GM19328 (cell line): ENCODE measurements around the gene LSP1.
"Not testable (repeated sequence)": the region's sequence is repeated elsewhere in the genome, so short reads cannot be mapped to it uniquely, and the experiment has no call there.

Experiments used
- ATAC-seq: cut with Tn5 transposase; IDR thresholded peaks from one replicate; pipeline ENCODE4 v1.9.1; 2021; ENCODE audit warnings: mild to moderate bottlenecking, moderate library complexity; ENCODE audit not compliant: unreplicated experiment

Gene LSP1

DNA sequence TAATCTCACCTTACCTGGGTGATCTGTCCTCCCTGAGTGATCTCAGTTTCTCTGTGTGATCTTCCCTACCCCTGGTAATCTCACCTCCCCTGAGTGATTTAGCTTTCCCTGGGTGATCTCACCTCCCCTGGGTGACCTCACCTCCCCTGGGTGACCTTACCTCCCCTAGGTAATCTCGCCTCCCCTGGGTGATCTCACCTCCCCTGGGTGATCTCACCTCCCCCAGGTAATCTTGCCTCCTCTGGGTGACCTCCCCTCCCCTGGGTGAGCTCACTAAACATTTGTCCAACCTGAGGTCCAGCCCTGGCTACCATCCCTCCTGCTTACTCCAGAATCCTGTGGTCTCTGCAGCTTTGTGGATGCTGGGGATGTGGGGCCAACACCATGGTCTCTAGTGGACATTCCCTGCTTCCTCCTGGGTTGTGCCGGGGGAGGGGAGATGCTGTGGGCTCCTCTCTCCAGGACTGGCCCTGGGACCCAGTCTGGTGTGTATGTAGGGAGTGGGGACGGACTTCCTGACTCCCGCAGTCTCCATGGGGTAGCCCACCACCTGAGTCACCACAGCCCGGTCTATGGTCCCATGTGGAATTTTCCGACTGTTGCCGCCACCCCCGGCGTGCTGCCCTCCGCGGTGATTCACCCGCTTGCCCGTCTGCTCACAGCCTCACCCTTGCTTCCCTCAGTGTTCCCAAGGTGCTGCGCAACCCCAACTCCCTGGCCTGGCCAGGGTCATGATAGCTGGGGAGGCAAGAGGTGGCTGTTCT is 9.9 kb downstream of the LSP1 start:
- ATAC-seq: no peak

DNA sequence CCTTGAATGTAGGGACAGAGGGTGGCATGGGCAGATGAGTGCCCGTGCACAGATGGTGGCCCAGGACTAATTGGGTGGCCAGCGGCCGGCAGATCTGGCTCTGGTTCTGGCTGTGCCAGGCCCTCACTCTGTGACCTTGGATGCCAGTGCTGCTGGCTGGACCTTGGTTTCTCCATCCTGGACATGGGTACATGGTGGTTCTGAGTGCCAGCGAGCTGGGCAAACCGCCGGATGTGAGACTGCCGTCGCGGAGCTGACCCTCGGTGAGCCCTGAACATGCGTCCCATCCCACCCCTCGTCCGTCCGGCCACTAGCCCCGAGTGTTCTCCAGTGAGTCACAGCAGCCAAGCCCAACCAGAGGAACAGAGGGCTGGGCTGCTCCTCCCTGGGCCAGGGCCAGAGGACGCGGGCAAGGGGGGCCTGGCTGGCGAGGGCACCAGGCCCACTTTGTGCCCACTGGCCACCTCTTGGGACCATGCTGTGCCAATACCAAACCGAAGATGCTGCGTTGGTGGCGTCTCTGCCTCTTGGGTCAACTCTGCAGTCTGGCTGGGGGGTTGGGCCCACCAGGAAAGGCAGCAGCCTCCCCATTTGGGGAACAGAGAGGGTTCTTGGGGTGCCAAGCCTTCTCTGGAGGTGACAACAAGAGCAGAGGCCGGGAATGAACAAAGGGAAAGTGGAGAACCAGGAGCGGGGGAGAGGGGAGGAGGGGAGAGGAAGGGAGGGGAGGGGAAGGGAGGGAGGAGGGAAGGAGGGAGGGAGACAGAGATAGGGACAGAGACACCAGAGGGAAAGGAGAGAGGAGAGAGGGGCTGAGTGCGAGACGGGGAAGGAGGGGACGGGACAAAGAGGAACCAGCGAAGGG is 10.7 kb downstream of the LSP1 start:
- no peak for ATAC-seq

DNA sequence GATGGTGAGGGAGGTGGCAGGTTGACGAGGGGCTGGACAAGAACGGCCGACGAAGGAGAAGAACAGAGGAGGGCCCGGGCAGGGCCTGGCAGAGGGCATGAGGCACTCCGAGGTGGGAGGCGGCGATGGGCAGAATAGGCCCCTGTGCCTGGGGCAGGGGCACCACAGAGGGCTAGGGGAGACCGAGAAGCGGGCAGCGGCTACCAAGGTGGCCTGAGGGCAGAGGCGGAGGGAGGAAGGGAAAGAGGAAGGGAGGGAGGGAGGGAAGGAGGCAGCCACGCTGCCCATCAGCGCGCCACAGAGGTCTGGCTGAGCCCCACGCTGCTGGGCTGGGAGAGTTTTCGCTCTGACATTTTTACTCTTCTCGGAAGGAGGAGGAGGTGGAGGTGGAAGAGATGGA is 11.3 kb downstream of the LSP1 start:
- no peak for ATAC-seq

DNA sequence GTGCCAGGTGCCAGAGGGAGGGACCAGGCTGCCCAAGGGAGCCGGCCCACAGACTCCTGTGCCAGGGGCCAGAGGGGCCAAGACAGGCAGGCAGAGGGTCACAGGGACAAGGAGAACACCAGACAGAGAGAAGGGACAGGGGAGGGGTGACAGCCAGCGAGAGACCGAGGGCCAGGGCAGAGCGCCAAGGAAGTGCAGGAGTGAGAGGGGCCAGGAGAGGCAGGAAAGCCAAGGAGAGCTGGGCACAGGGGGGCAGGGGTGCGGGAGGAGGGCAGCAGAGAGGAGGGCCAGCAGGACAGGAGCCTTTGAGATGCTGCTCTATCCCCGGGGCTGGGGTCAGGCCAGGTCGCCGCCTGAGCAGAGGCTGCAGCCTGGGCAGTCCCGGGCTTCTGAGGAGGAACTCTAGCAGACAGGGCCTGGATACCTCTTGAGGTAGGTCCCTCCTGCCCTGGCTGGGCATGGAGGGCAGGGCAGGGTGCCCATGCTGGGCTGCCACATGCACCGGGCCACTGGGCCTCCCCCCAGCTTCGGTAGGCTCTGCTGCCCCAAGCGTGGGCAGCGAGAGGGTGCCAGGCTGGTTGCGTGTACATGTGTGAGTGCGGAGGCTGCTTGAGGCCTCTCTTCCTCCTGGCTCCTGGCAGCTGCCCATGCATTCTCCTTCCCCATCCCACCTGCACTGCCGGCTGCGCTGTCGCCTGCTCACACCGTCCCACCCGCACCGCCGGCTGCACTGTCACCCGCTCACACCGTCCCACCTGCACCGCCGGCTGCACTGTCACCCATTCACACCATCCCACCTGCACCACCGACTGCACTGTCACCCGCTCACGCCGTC is 12.2 kb downstream of the LSP1 start:
- ATAC-seq: no peak

DNA sequence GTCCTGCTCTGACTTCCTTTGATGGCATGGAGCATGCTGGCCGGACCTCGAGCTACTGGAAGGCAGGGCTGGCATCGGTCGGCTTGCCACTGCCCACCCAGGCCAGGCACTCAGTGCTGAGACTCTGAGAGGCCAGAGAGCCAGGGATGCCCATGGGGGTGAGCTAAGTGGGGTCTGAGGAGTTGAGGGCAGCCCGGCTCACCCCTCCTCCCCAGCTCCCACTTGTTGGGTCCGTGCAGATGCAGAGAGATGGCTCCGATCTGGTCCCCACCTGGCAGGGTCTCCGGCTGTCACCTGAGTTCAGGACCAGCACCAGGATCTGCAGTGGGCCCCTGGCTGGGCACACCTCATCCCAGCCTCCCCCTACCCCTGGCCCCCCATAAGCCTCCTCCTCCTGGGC is 13.3 kb downstream of the LSP1 start:
- ATAC-seq: no peak

DNA sequence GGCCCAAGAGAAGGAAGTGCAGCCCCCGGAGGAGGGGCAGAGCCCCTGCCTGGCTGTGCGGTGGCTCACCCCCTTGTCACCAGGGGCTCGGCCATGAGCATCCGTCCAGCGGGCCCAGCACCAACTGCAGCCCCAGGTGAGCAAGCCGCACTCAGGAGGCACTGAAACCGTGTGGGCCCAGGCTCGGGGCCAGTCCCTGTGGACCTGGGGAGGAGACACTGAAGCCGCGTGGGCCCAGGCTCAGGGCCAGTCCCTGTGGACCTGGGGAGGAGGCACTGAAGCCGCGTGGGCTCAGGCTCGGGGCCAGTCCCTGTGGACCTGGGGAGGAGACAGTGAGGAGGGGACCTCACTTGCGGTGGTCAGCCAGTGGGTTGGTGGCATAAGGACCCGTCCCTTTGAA is 13.9 kb downstream of the LSP1 start:
- ATAC-seq: no peak

DNA sequence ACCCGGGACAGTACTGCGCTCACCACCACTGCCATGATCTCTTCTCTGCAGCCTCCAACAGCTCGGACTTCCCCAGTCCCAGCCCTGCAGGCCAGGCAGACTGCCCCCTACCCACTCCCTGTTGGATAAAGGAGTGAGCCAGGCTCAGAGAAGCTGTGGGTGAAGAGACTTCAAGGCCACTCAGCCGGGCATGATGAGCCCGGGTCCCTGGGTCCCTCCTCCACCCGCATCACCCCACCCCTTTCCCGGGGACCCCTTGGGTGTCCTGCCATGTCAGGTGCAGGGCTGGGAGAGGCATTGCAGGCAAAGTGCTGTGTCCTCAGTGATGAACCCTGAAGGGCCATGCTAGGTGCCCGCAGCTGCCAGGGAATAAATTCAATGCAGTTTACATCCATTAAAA is 14.5 kb downstream of the LSP1 start:
- no peak for ATAC-seq

- no peak for ATAC-seq
Observed at GRCh38 chr11:1868056-1868635, 15.3 kb downstream of the LSP1 start.

DNA sequence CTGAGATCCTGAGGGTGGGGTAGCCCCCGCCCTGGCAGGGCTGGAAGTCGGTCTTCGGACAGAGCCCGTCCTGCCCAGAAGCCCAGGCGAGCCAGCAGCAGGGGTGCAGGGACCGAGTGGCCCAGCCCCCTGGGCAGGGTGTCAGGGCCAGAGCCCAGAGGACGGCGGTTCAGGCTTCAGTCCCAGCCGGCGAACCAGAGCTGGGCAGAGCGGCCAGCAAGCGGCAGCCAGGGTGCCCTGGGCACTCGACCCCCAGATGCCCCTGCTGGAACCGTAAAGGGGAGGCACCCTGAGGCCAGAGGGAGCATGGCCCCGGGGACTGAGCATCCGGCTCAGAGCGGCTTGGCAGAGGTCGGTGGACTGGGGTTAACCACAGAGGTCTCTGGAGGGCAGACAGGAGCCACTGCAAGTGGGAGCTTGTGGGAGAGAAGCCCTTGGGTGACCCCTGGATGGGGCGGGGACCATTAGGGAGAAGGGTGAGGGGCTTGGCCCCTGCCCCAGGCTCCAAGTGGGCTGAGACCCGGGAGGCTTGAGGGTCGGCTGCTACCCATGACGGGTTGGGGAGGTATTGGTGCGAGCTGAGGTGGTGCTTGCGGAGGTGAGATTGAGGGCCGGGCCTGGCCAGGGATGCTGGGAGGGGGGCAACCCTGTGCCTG is 15.9 kb downstream of the LSP1 start:
- ATAC-seq: no peak

DNA sequence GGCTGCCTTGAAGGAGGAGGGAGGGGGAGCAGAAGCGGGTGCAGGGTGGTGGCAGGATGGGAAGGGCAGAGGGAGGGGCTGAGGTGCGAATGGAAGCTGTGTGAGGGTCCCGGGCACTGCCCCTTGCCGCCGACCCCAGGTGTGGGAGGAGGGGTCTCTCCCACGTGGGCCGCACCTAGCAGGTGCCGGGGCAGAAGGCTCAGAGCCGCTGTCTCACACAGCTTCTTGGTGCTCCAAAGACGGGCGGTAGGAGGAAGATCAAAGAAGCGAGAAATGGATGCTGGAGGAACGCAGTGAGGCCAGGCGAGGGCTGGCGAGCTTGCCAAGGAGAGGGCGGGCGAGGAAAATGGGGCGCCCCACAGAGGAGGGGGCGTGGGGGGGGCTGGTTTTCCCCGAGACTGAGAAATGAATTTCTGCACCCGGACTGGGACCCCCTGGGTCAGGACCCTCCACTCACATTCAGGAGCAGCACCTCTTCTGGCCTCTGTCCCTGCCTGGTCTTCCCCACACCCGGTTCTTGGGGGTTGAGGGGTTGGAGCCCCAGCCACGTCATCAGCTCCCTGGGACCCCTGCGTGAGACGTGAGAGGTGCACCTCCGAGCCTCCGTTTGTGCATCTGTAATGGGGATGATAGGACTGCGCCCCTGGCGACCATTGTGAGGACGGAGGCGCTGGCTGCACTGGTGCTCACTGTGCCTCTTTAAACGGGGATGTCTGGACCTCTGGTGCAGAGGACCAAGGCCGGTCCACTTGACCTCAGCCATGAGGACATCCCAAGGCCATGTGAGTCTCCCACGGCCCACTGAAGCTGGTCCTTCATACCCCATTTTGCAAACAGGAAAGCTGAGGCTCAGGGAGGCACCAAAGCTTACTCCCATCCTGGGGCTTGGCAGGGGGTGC is 16.8 kb downstream of the LSP1 start:
- ATAC-seq: no peak

DNA sequence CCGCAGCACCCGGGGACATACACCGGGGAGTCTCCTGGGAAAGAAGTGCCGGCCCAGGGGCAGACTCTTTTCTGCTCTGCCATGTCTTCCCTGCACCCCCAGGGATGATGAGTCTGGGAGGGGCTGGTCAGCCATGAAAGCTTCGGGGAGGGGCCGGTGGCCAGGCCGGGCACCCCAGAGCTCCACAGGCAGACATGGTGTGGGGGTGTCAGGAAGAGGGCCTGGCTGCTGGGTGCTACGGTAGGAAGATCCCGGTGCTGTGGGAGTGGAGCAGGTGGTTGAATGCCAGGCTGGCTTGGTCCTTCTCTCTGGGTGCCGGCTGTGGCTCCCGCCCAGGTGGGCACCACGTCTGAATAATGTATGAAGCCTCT is 17.4 kb downstream of the LSP1 start:
- ATAC-seq: no peak

- no peak for ATAC-seq
Observed at GRCh38 chr11:1870721-1871466, 18.0 kb downstream of the LSP1 start.

DNA sequence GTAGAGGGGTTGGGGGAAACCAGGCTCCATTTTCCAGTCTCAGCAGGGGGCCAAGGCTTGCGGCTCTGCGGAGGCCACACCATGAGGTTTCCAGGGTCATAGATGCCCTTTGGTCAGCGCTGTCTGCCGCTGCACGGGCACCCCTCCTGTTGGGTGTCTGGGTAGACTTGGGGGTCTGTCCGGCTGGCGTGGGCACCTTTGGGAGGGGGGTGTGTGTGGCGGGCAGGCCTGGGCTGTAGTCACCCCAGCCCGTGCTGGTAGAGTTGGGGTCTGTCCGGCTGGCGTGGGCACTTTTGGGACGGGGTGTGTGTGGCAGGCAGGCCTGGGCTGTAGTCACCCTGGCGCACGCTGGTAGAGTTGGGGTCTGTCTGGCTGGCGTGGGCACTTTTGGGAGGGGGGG is 18.6 kb downstream of the LSP1 start:
- no peak for ATAC-seq

DNA sequence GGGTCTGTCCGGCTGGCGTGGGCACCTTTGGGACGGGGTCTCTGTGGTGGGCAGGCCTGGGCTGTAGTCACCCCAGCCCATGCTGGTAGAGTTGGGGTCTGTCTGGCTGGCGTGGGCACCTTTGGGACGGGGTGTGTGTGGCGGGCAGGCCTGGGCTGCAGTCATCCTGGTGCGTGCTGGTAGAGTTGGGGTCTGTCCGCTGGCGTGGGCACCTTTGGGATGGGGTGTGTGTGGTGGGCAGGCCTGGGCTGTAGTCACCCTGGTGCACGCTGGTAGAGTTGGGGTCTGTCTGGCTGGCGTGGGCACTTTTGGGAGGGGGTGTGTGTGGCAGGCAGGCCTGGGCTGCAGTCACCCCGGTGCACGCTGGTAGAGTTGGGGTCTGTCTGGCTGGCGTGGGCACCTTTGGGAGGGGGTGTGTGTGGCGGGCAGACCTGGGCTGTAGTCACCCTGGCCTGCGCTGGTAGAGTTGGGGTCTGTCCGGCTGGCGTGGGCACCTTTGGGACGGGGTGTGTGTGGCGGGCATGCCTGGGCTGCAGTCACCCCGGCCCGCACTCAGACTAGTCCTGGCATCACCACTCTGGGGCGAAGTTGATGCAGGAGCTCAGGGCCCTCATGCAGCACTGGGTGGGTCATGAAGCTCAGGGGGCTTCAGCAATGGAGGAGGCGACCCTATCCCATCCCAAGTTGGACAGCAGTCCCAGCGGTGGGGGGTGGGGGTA is 19.5 kb downstream of the LSP1 start:
- ATAC-seq: no peak

DNA sequence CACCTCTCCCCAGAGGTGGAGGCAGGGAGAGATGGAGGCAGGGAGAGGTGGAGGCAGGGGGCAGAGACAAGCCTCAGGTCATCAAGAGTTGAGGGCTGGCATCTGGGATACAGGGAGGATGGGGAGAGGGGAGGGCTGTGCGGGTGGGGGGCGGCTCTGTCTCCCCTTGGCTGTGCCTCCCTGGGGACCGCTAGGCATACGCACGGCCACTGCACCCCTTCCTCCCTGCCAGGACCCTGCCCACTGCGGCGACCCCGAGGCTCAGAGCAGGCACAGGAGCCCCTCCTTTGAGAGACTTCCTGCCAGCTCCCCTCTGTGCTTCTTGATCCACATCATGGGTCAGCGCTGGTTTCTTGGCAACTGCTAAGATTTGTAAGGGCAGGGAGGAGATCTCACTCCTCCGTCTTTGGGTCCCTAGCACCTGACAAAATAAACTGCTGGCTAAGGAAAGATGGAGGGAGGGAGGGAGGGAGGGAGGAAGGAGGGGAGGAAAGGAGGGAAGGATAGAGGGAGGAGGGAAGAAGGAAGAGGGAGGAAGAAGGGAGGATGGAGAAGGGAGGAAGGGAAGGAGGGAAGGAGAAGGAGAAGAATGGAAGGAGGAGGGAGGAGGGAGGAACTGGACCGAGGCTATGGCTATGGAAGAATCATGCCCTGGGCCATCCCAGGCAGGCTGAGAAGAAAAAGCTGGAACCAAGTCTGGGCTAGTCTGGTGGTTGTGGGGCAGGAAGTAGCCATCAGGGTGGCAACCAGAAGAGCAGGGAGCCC is 20.3 kb downstream of the LSP1 start:
- ATAC-seq: no peak

- ATAC-seq: not testable (repeated sequence)
Observed at GRCh38 chr11:1873813-1874150, 20.9 kb downstream of the LSP1 start.

GRCh38 chr11:1874441-1875092 is 21.7 kb downstream of the LSP1 start:
- not testable (repeated sequence) for ATAC-seq
